ENCODE measurements around the gene WDR55. TPM values are rescaled to one million over a fixed set of nuclear protein-coding genes. Genes with fewer than 3 reads are reported as not detected.
A peak's percentile ranks its signal among the peaks of the same experiment; 100 is the strongest.
"Not testable (repeated sequence)": the region's sequence is repeated elsewhere in the genome, so short reads cannot be mapped to it uniquely, and the experiment has no call there.

The WDR55 gene, protein sequence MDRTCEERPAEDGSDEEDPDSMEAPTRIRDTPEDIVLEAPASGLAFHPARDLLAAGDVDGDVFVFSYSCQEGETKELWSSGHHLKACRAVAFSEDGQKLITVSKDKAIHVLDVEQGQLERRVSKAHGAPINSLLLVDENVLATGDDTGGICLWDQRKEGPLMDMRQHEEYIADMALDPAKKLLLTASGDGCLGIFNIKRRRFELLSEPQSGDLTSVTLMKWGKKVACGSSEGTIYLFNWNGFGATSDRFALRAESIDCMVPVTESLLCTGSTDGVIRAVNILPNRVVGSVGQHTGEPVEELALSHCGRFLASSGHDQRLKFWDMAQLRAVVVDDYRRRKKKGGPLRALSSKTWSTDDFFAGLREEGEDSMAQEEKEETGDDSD
- 17.9 TPM for polyA plus RNA-seq (2013, experiment 1 of 4)
- polyA plus RNA-seq (2013, experiment 2 of 4): 18.8 TPM
- polyA plus RNA-seq (2013, experiment 3 of 4): 15.6 TPM
- 17.2 TPM for polyA plus RNA-seq (2013, experiment 4 of 4)

DNA sequence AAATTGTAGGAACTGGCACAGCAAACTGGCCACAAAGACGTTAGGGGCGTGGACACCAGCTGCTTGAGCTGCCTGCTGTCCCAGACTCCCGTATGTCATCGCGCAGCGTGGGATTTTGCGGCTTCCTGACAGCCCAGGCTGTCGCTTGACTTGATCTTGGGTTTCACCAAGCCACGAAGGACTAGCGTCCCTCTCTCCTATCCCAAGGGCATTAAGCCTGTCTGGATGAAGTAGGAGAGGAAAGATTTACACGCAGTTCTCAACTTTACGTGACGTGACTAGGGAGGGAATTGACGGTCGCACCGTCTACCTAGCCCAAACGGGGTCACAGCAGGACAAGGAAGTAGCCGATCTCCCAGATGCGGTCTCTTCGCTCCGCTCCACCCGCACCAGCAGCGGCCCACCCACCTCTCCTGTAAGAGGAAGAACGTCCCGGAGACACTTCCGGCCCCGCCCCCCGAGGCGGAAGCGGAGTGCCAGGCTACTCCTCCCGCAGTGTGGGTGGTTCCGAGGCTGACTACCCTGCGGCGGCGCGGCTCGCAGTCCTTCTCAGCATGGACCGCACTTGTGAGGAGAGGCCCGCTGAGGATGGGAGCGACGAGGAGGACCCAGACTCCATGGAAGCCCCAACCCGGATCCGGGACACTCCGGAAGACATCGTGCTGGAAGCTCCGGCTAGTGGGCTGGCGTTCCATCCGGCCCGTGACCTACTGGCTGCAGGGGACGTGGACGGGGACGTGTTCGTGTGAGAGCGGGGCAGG is at the start of gene WDR55:
Gene WDR55, plus strand, starts transcription at position 546 of the 761 bp plus-strand sequence. Its CDS starts 9 bp downstream, at position 555.
- no peaks in the 10 kb centered on the region for H3K4me1 ChIP-seq (ENCODE audit: control insufficient read depth, insufficient read depth, low read length)
- H3K4me3 ChIP-seq (ENCODE audit: insufficient read depth, low read depth, low read length): peak within 1 kb of the TSS; percentile 92
- H3K27ac ChIP-seq (ENCODE audit: insufficient read depth, low read depth, low read length, poor library complexity, severe bottlenecking): peak within 1 kb of the TSS; percentile 81
- H3K36me3 ChIP-seq (ENCODE audit: control insufficient read depth, insufficient read depth, low read length): peaks cover 39% of the 10 kb centered on the region
- H3K9me3 ChIP-seq (ENCODE audit: control insufficient read depth, low read length): no peaks in the 10 kb centered on the region
- H3K27me3 ChIP-seq (ENCODE audit: control insufficient read depth, insufficient read depth, low read length, poor library complexity, severe bottlenecking): no peaks in the 10 kb centered on the region
- WGBS, 2 experiments: 1% methylated on average over 54 of the region's 54 CpGs

DNA sequence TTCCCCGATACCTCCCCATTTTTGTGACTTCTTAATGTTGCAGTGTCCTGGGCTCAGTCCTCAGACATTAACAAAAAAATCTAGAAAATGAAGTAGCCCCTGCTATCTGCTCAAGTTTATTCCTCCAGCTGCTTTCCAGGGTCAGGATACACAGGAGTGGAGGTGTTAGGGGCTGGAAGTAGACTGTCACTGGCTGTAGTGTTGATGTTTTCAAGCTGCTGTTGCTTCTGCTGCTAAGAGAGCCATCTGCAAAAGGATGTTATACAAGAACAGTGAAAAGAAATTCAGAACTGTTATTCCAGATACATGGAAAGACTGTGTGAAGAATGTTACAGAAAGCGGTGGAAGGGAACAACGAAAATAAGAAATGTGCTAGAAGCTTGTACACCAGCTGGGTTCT is 42.4 kb upstream of the WDR55 start:
- 90% methylated on average over 3 of the region's 3 CpGs for WGBS, 2 experiments
- Histone ChIP-seq H3K27me3 (ENCODE audit: control insufficient read depth, insufficient read depth, low read length, poor library complexity, severe bottlenecking) (no peaks in the 10 kb centered on the region), H3K36me3 (ENCODE audit: control insufficient read depth, insufficient read depth, low read length) (no peaks in the 10 kb centered on the region), H3K27ac (ENCODE audit: insufficient read depth, low read depth, low read length, poor library complexity, severe bottlenecking) (no peak overlapping the region), H3K9me3 (ENCODE audit: control insufficient read depth, low read length) (no peaks in the 10 kb centered on the region), H3K4me3 (ENCODE audit: insufficient read depth, low read depth, low read length) (no peak overlapping the region), H3K4me1 (ENCODE audit: control insufficient read depth, insufficient read depth, low read length) (no peaks in the 10 kb centered on the region)

DNA sequence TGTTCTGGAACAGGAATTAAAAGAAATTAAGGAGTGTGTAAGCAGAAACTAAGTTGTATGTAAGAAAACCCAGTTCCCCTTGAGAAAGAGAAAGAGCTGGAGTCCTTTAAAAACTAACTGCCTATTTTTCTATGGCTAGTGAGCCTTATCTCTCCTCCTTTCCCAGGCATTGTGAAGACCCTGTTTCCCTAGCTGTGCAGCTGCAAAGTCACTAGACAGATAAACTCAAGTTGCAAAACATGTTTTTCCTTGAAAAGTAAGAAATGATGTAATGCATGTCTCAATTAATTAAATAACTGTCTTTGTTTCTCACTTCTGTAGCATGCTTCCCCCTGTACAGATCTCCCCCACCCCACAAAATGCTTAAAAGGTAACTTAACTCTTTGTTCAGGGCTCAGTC is 41.6 kb upstream of the WDR55 start:
- H3K4me3 ChIP-seq (ENCODE audit: insufficient read depth, low read depth, low read length); H3K9me3 ChIP-seq (ENCODE audit: control insufficient read depth, low read length); H3K27ac ChIP-seq (ENCODE audit: insufficient read depth, low read depth, low read length, poor library complexity, severe bottlenecking); H3K27me3 ChIP-seq (ENCODE audit: control insufficient read depth, insufficient read depth, low read length, poor library complexity, severe bottlenecking); H3K36me3 ChIP-seq (ENCODE audit: control insufficient read depth, insufficient read depth, low read length); H3K4me1 ChIP-seq (ENCODE audit: control insufficient read depth, insufficient read depth, low read length): not testable (repeated sequence)

DNA sequence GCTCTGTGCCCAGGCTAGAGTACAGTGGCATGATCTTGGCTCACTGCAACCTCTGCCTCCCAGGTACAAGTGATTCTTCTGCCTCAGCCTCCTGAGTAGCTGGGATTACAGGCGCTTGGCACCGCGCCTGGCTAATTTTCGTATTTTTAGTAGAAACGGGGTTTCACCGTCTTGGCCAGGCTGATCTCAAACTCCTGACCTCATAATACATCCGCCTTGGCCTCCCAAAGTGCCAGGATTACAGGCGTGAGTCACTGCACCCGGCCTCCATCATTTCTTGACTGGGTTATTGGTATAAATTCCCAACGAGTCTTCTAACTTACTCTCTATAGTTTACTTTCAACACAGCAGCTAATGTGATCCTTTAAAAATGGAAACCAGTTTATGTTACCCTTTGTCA is 39.8 kb upstream of the WDR55 start:
- not testable (repeated sequence) for H3K4me3 ChIP-seq (ENCODE audit: insufficient read depth, low read depth, low read length); H3K27ac ChIP-seq (ENCODE audit: insufficient read depth, low read depth, low read length, poor library complexity, severe bottlenecking); H3K9me3 ChIP-seq (ENCODE audit: control insufficient read depth, low read length); H3K27me3 ChIP-seq (ENCODE audit: control insufficient read depth, insufficient read depth, low read length, poor library complexity, severe bottlenecking); H3K36me3 ChIP-seq (ENCODE audit: control insufficient read depth, insufficient read depth, low read length); H3K4me1 ChIP-seq (ENCODE audit: control insufficient read depth, insufficient read depth, low read length)
- 86 to 90% methylated on average over 10 of the region's 10 CpGs for WGBS, 2 experiments

DNA sequence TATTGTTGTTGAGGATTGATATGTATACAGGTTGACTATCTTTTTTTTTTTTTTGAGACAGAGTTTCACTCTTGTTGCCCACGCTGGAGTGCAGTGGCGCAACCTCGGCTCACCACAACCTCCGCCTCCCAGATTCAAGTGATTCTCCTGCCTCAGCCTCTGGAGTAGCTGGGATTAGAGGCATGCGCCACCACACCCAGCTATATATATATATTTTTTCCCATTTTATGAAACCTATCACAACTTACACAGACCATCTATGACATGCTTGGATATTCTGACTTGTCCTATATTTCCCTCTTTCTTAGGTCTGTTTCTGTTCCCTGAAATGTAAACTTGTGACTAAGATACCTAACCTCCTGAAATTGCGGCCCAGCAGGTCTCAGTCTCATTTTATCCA is 36.7 kb upstream of the WDR55 start:
- no peaks in the 10 kb centered on the region for H3K4me1 ChIP-seq (ENCODE audit: control insufficient read depth, insufficient read depth, low read length)
- no peak overlapping the region for H3K4me3 ChIP-seq (ENCODE audit: insufficient read depth, low read depth, low read length)
- WGBS, 2 experiments: 85 to 86% methylated on average over 6 of the region's 6 CpGs
- H3K27ac ChIP-seq (ENCODE audit: insufficient read depth, low read depth, low read length, poor library complexity, severe bottlenecking): no peak overlapping the region
- no peaks in the 10 kb centered on the region for H3K9me3 ChIP-seq (ENCODE audit: control insufficient read depth, low read length)
- H3K36me3 ChIP-seq (ENCODE audit: control insufficient read depth, insufficient read depth, low read length): no peaks in the 10 kb centered on the region
- peaks cover 31% of the 10 kb centered on the region for H3K27me3 ChIP-seq (ENCODE audit: control insufficient read depth, insufficient read depth, low read length, poor library complexity, severe bottlenecking)

DNA sequence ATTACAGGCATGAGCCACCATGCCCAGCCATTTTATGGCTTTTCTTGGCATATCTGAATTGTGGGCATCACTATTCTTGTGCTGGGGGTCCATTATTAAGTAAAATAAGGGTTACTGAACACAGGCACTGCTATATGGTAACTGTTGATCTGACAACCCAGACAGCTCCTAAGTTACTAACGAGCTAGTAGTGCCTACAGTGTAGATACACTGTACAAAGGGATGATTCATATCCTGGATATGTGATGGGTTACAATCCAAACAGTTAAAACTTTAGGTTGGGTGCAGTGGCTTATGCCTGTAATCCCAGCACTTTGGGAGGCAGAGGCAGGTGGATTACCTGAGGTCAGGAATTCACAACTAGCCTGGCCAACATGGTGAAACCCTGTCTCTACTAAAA is 36.0 kb upstream of the WDR55 start:
- no peaks in the 10 kb centered on the region for H3K36me3 ChIP-seq (ENCODE audit: control insufficient read depth, insufficient read depth, low read length)
- H3K27me3 ChIP-seq (ENCODE audit: control insufficient read depth, insufficient read depth, low read length, poor library complexity, severe bottlenecking): peaks cover 39% of the 10 kb centered on the region
- H3K4me1 ChIP-seq (ENCODE audit: control insufficient read depth, insufficient read depth, low read length): no peaks in the 10 kb centered on the region
- WGBS, 2 experiments: 76 to 100% methylated on average over 1 of the region's 1 CpG
- H3K9me3 ChIP-seq (ENCODE audit: control insufficient read depth, low read length): no peaks in the 10 kb centered on the region
- H3K4me3 ChIP-seq (ENCODE audit: insufficient read depth, low read depth, low read length): no peak overlapping the region
- no peak overlapping the region for H3K27ac ChIP-seq (ENCODE audit: insufficient read depth, low read depth, low read length, poor library complexity, severe bottlenecking)

DNA sequence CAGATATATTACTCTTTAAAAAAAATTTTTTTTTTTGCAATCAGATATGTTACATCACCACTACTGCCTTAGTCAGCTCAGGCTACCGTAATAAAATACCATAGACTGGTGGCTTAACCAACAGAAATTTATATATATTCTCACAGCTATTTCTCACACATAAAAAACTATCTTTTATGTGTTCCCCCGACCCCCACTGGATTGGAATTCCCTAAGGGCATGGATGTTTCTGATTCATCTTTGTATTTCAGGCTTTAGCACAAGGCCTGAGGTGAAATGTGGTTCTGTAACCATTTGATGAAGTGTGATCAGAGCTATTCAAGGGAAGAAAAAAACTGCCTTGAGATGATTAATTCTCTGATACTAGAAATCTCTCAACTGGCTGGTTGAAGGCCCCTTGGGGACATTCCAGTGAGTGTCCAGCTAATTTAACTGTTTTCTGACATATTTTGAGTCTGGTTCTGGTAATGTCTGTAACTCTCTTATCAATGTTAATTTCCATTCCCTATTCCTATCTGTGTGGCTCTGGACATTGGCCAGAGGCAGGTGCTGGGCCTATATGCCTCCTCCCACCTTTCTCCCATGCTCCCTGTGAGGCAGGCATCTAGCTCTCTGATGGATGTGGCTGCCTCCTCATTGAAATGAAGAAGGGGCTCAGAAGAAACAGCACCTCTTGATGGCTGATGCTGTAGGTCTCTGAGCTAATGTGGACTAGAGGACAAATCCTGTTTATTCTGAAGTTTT is 34.2 kb upstream of the WDR55 start:
- 74 to 84% methylated on average over 2 of the region's 2 CpGs for WGBS, 2 experiments
- Histone ChIP-seq H3K36me3 (ENCODE audit: control insufficient read depth, insufficient read depth, low read length) (no peaks in the 10 kb centered on the region), H3K4me3 (ENCODE audit: insufficient read depth, low read depth, low read length) (no peak overlapping the region), H3K27ac (ENCODE audit: insufficient read depth, low read depth, low read length, poor library complexity, severe bottlenecking) (no peak overlapping the region), H3K27me3 (ENCODE audit: control insufficient read depth, insufficient read depth, low read length, poor library complexity, severe bottlenecking) (peaks cover 45% of the 10 kb centered on the region), H3K4me1 (ENCODE audit: control insufficient read depth, insufficient read depth, low read length) (no peaks in the 10 kb centered on the region), H3K9me3 (ENCODE audit: control insufficient read depth, low read length) (no peaks in the 10 kb centered on the region)

DNA sequence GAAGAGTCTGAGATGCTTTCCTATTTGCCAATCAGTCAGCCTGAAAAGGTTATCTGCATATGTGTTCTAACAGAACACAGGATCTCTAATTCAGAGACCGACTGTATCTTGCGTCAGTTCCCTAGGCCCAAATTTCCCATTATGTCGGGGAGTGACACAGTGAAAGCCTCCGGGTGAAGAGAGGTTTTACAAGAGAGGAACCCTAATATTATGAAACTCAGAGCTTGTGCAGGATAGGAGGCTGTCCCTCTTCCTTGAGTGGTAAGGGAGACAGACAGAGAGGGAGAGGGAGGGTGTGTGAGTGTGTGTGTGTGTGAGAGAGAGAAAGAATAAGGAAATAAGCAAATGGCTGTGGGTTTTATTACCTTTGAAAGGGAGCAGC is 33.7 kb upstream of the WDR55 start:
- Histone ChIP-seq H3K4me1 (ENCODE audit: control insufficient read depth, insufficient read depth, low read length) (no peaks in the 10 kb centered on the region), H3K4me3 (ENCODE audit: insufficient read depth, low read depth, low read length) (no peak overlapping the region), H3K36me3 (ENCODE audit: control insufficient read depth, insufficient read depth, low read length) (no peaks in the 10 kb centered on the region), H3K27ac (ENCODE audit: insufficient read depth, low read depth, low read length, poor library complexity, severe bottlenecking) (no peak overlapping the region), H3K9me3 (ENCODE audit: control insufficient read depth, low read length) (no peaks in the 10 kb centered on the region), H3K27me3 (ENCODE audit: control insufficient read depth, insufficient read depth, low read length, poor library complexity, severe bottlenecking) (peaks cover 45% of the 10 kb centered on the region)
- WGBS, 2 experiments: 90 to 95% methylated on average over 4 of the region's 4 CpGs

DNA sequence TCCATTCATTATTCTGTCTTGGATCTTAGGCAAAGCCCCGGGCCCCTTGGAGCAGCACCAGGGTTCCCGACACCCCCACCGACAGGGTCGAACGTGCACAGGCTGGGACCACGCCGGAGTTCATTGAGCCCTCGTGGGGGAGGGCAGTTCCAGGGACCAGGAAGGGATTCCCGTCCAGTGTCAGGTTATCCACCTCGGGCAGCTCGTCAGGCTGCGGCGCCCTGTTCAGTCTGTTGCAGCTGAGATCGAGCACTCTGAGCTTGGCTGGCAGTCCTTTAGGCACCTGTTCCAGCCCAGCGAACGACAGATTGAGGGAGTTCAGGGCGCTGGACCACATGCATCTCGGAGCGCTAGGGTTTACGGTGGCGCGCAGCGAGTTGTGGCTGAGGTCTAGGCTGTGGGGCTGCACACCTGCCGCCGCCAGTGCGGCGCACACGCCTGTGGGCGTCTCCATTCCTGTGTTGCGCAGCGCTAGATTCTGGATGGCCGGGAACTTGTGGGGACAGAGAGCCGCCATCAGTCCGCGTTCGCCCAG is 32.8 kb upstream of the WDR55 start:
- Histone ChIP-seq H3K9me3 (ENCODE audit: control insufficient read depth, low read length) (no peaks in the 10 kb centered on the region), H3K27me3 (ENCODE audit: control insufficient read depth, insufficient read depth, low read length, poor library complexity, severe bottlenecking) (peaks cover 45% of the 10 kb centered on the region), H3K36me3 (ENCODE audit: control insufficient read depth, insufficient read depth, low read length) (no peaks in the 10 kb centered on the region), H3K4me1 (ENCODE audit: control insufficient read depth, insufficient read depth, low read length) (no peaks in the 10 kb centered on the region), H3K4me3 (ENCODE audit: insufficient read depth, low read depth, low read length) (peak overlapping the region; percentile 15), H3K27ac (ENCODE audit: insufficient read depth, low read depth, low read length, poor library complexity, severe bottlenecking) (no peak overlapping the region)
- 47% methylated on average over 36 of the region's 36 CpGs for WGBS, 2 experiments

Data from ectodermal cell (in vitro differentiated cells).